Activated T-cell treated with anti-CD3 and anti-CD28 coated beads, Interleukin-2, amount 50 U/mL, for 24 hours (primary cell): Measurements from ENCODE around the gene CYTIP.
"Not testable (repeated sequence)": the region's sequence is repeated elsewhere in the genome, so short reads cannot be mapped to it uniquely, and the experiment has no call there.

Experiments
- DNase-seq: peaks from one replicate; pipeline ENCODE4 v3.0.0-alpha.2; 2020
- H3K27ac Mint-ChIP-seq: 2 replicates; pipeline ENCODE4 v1.8.0; 2020; ENCODE audit warnings: mild to moderate bottlenecking, mixed read lengths
- H3K27me3 Mint-ChIP-seq: 2 replicates; pipeline ENCODE4 v1.8.0; 2020; ENCODE audit warnings: mixed read lengths
- H3K36me3 Mint-ChIP-seq: 2 replicates; pipeline ENCODE4 v1.8.0; 2020; ENCODE audit warnings: low read depth, mixed read lengths
- H3K4me1 Mint-ChIP-seq: 2 replicates; pipeline ENCODE4 v1.8.0; 2020; ENCODE audit warnings: low read depth, mixed read lengths
- H3K4me3 Mint-ChIP-seq: 2 replicates; pipeline ENCODE4 v1.8.0; 2020; ENCODE audit warnings: mild to moderate bottlenecking, moderate library complexity, mixed read lengths
- H3K9me3 Mint-ChIP-seq: 2 replicates; pipeline ENCODE4 v1.8.0; 2020; ENCODE audit warnings: mixed read lengths

The CYTIP gene

DNA sequence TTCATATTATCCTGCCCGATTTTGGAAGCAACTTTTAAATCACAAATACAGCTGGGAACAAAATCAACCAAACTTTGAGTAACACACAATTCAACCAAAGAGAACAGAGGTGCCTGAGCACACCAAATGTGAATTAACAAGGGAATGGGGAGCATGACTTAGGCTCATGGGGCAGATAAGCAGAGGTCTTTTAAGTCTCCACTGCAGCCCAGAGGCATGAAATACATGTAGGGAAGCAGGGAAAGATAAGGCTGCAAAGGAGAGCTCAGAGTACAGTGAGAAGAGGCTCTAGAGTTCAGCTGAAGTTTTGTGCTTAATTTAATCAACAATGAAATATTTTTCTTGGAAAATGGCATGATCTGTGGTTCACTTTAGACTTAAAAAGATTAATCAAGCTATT, 49.0 kb downstream of the CYTIP start:
- Mint-ChIP-seq H3K27me3 (no peaks in the 10 kb centered on the region), H3K4me1 (peaks cover 1% of the 10 kb centered on the region), H3K27ac (no peak overlapping the region), H3K36me3 (peaks cover 40% of the 10 kb centered on the region), H3K9me3 (peaks cover 32% of the 10 kb centered on the region), H3K4me3 (no peak overlapping the region)
- DNase-seq: no peak

DNA sequence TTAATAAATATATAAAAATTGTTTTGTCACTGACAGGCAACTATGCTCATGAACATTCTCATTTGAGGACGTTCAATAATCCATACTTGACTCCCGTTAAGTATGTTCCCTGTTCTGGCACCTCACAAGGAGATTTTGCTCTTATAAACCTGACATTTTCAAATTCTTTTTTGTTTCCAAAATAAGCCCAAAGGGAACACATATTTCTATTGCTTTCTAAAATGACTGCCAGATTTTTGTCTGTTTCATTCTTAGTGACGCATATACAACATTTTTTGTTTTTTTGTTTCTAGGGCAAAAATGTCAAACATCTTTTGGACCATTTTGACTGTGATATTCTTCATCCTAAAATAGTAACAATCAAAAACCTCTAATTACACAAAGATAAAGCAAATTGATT, 50.5 kb downstream of the CYTIP start:
- peaks cover 4% of the 10 kb centered on the region for H3K4me1 Mint-ChIP-seq
- no peaks in the 10 kb centered on the region for H3K27me3 Mint-ChIP-seq
- no peak for DNase-seq
- no peak overlapping the region for H3K4me3 Mint-ChIP-seq
- no peak overlapping the region for H3K27ac Mint-ChIP-seq
- H3K36me3 Mint-ChIP-seq: peaks cover 27% of the 10 kb centered on the region
- peaks cover 34% of the 10 kb centered on the region for H3K9me3 Mint-ChIP-seq

DNA sequence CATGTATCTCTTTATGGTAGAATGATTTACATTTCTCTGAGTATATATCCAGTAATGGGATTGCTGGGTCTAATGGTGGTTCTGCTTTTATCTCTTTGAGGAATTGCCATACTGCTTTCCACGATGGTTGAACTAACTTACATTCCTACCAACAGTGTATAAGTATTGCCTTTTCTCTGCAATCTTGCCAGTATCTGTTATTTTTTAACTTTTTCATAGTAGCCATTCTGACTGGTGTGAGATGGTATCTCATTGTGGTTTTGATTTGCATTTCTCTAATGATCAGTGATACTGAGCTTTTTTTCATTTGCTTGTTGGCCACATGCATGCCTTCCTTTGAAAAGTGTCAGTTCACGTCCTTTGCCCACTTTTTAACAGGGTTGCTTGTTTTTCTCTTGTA, 55.1 kb downstream of the CYTIP start:
- no peak overlapping the region for H3K4me3 Mint-ChIP-seq
- H3K27ac Mint-ChIP-seq: no peak overlapping the region
- H3K4me1 Mint-ChIP-seq: peaks cover 35% of the 10 kb centered on the region
- H3K9me3 Mint-ChIP-seq: peaks cover 38% of the 10 kb centered on the region
- H3K36me3 Mint-ChIP-seq: peaks cover 28% of the 10 kb centered on the region
- DNase-seq: no peak
- H3K27me3 Mint-ChIP-seq: no peaks in the 10 kb centered on the region

DNA sequence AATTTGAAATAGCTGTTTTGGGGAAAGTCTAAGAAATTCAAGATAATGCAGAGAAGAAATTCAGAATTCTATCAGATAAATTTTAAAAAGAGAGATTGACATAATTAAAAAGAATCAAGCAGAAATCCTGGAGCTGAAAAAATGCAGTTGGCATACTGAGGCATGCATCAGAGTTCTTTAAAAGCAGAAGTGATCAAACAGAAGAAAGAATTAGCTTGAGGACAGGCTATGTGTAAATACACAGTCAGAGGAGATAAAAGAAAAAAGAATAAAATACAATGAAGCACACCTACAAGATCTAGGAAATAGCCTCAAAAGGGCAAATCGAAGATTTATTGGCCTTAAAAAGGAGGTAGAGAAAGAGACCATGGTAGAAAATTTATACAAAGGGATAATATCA, 57.1 kb downstream of the CYTIP start:
- Mint-ChIP-seq H3K4me1 (peaks cover 39% of the 10 kb centered on the region), H3K27ac (peak overlapping the region; percentile 8), H3K4me3 (no peak overlapping the region), H3K36me3 (peaks cover 20% of the 10 kb centered on the region), H3K27me3 (no peaks in the 10 kb centered on the region), H3K9me3 (peaks cover 34% of the 10 kb centered on the region)
- no peak for DNase-seq

DNA sequence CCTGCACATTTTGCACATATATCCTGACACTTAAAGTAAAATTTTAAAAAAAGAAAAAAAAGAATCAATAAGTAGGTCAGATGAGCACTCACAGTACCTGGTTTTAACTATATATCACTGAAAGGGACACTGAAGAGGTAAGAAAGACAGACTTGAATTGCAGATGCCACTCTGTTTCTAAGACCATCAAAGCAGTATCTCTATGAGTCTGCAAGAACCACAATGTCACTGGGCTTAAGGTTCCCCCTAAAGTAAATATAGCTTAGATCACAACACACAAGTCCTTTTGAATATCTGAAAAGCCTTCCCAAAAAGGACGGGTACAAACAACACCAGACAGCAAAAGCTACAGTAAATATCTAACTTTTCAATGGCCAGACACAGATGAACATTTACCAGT, 57.6 kb downstream of the CYTIP start:
- no peak overlapping the region for H3K4me3 Mint-ChIP-seq
- H3K27me3 Mint-ChIP-seq: no peaks in the 10 kb centered on the region
- peak overlapping the region; percentile 8 for H3K27ac Mint-ChIP-seq
- H3K9me3 Mint-ChIP-seq: peaks cover 29% of the 10 kb centered on the region
- H3K4me1 Mint-ChIP-seq: peaks cover 44% of the 10 kb centered on the region
- H3K36me3 Mint-ChIP-seq: peaks cover 15% of the 10 kb centered on the region
- DNase-seq: no peak

DNA sequence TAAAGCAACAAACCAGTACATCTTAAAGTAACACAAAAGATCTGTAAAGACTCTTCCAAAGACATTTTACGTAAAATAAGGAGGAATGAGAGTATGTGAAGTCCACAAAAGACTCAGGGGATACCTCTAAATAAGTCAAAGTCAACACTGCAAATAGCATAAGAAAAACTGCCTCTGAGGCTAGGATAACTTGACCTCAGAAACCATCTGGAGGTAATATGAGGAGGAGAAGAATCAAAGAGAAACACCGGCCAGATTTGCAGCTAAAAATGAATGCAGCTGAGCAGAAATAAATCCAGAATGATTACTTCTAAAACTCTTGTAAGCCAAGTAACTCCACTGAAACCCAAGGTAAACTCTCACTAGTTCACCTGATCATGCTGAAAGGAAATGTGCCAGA, 66.0 kb downstream of the CYTIP start:
- no peak for DNase-seq
- Mint-ChIP-seq H3K9me3 (peaks cover 25% of the 10 kb centered on the region), H3K4me1 (peaks cover 38% of the 10 kb centered on the region), H3K27me3 (no peaks in the 10 kb centered on the region), H3K4me3 (no peak overlapping the region), H3K36me3 (peaks cover 30% of the 10 kb centered on the region), H3K27ac (no peak overlapping the region)

DNA sequence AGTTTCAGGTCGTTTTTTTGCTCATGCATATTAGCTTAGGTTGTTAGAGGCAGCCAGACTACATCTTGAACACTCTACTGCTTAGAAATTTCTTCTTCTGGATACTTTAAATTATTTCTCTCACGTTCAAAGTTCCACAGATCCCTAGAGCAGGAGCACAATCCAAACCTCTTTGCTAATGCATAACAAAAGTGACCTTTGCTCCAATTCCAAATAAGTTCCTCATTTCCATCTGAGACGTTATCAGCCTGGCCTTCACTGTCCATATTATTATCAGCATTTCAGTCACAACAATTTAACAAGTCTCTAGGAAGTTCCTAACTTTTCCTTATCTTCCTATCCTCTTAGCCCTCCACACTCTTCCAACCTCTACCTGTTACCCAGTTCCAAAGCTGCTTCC, 67.8 kb downstream of the CYTIP start:
- Mint-ChIP-seq H3K36me3 (peaks cover 30% of the 10 kb centered on the region), H3K9me3 (peaks cover 25% of the 10 kb centered on the region)
- DNase-seq: no peak

DNA sequence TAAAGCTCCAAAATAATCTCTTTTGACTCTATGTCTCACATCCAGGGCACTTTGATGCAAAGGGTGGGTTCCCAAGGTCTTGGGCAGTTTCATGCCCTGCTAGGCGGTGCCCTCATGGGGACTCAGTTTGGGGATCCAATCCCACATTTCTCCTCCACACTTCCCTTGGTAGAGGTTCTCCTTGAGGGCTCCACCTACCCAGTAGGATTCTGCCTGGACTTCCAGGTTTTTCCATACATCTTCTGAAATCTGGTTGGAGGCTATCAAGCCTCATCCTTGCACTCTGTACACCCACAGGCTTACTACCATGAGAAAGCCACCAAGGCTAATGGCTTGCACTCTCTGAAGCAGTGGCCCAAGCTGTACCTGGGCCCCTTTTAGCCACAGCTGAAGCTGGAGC, 68.5 kb downstream of the CYTIP start:
- Mint-ChIP-seq H3K4me3 (no peak overlapping the region), H3K27me3 (no peaks in the 10 kb centered on the region), H3K27ac (no peak overlapping the region), H3K36me3 (peaks cover 29% of the 10 kb centered on the region), H3K9me3 (peaks cover 25% of the 10 kb centered on the region), H3K4me1 (peaks cover 20% of the 10 kb centered on the region)
- DNase-seq: no peak

More for the DNA sequence above, 67.8 kb downstream of the CYTIP start:
- H3K4me1 Mint-ChIP-seq: peaks cover 26% of the 10 kb centered on the region
- H3K27ac Mint-ChIP-seq: no peak overlapping the region
- no peak overlapping the region for H3K4me3 Mint-ChIP-seq
- no peaks in the 10 kb centered on the region for H3K27me3 Mint-ChIP-seq

DNA sequence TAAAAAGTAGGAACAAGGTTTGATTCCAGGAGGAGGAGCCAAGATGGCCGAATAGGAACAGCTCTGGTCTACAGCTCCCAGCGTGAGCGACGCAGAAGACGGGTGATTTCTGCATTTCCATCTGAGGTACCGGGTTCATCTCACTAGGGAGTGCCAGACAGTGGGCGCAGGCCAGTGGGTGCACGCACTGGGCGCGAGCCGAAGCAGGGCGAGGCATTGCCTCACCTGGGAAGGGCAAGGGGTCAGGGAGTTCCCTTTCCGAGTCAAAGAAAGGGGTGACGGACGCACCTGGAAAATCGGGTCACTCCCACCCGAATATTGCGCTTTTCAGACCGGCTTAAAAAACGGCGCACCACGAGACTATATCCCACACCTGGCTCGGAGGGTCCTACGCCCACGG, 75.4 kb downstream of the CYTIP start:
- H3K27me3 Mint-ChIP-seq, H3K9me3 Mint-ChIP-seq, DNase-seq, H3K4me3 Mint-ChIP-seq, H3K27ac Mint-ChIP-seq, H3K36me3 Mint-ChIP-seq: not testable (repeated sequence)
- peaks cover 35% of the 10 kb centered on the region for H3K4me1 Mint-ChIP-seq

DNA sequence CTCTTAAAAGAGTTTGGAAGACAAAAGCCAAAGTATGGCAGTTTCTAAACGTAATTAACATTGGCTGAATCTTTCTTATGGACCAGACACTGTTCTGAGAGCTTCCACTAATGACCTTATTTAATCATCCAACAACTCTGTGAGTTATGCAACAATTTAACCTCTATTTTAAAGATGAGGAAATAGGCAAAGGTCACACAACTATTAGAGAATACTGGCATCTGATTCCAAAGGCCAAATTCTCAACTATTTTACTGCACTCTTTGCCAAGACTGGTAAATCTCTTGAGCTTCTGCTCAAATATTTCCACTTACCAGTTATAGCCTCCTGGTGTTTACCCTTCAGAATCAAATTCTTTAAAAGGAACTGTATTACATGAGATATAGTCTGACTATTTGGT, 76.2 kb downstream of the CYTIP start:
- no peaks in the 10 kb centered on the region for H3K27me3 Mint-ChIP-seq

More for the DNA sequence above, 76.2 kb downstream of the CYTIP start:
- H3K4me3 Mint-ChIP-seq: no peak overlapping the region
- H3K27ac Mint-ChIP-seq: no peak overlapping the region
- no peak for DNase-seq
- H3K4me1 Mint-ChIP-seq: peaks cover 41% of the 10 kb centered on the region
- H3K9me3 Mint-ChIP-seq: peaks cover 4% of the 10 kb centered on the region
- peaks cover 14% of the 10 kb centered on the region for H3K36me3 Mint-ChIP-seq
